Fibroblast of lung (primary cell): ENCODE results near the gene ZNF609.

Experiments
- EZH2 ChIP-seq: IDR thresholded peaks from 2 replicates; pipeline ENCODE4 v1.5.1; 2012; ENCODE audit warnings: low read length, control low read depth, mild to moderate bottlenecking; ENCODE audit errors: missing control alignments
- TF ChIP-seq, protein P1 (sequence below), 2 donors: IDR thresholded peaks in 1 of 2; conservative IDR thresholded peaks in 1 of 2; 1 replicate in 1 of 2; 2 replicates in 1 of 2; pipeline ENCODE4 v1.5.1; 2011 to 2012; ENCODE audit warnings: low read length in 2 of 2, control low read depth in 1 of 2, inconsistent platforms in 1 of 2, low read depth in 1 of 2, mild to moderate bottlenecking in 1 of 2

DNA sequence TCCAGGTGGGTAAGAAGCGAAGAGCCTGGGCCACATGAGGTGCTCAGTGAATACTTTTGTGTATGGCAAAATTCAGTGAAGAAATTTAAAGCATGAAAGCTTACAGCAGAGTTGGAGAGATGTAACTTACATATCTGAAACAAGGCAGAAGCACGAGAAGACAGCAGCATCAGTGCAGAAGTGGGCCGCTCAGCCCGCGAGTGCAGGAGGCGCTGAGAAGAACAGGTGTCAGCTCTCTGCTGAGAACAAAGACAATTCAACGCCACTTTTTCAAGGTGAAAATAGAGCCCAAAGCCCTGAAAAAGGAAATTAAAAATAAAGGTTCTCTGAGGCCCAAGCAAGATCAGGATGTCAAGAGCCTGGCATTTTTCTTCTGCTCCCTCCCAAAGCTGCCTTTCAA is 256.8 kb downstream of the ZNF609 start:
- no peak for TF ChIP-seq EZH2
- TF ChIP-seq, protein P1, sequence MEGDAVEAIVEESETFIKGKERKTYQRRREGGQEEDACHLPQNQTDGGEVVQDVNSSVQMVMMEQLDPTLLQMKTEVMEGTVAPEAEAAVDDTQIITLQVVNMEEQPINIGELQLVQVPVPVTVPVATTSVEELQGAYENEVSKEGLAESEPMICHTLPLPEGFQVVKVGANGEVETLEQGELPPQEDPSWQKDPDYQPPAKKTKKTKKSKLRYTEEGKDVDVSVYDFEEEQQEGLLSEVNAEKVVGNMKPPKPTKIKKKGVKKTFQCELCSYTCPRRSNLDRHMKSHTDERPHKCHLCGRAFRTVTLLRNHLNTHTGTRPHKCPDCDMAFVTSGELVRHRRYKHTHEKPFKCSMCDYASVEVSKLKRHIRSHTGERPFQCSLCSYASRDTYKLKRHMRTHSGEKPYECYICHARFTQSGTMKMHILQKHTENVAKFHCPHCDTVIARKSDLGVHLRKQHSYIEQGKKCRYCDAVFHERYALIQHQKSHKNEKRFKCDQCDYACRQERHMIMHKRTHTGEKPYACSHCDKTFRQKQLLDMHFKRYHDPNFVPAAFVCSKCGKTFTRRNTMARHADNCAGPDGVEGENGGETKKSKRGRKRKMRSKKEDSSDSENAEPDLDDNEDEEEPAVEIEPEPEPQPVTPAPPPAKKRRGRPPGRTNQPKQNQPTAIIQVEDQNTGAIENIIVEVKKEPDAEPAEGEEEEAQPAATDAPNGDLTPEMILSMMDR (conservative IDR thresholded peaks at IDR 0.05 in 1 of 2, IDR thresholded peaks at IDR 0.05 in 1 of 2; ENCODE audit: low read depth in 1 of 2, low read length in 2 of 2) = no peak
